Transverse colon (tissue), 3 donors: ENCODE measurements around the gene PPARD.

Source experiments
- CTCF ChIP-seq, 5 experiments: fragments of 200-600 bp in 3 of 5; fragments of 450-650 bp in 2 of 5; sonication (generic) in 3 of 5; IDR thresholded peaks; 1 replicate in 2 of 5; 2 replicates in 3 of 5; pipeline ENCODE4 v1.5.1; 2016 to 2017; ENCODE audit warnings: antibody characterized with exemption in 5 of 5, inconsistent platforms in 3 of 5, mild to moderate bottlenecking in 2 of 5, moderate library complexity in 1 of 5
- POLR2A ChIP-seq: fragments of 450-650 bp; IDR thresholded peaks from one replicate; pipeline ENCODE4 v1.6.1; 2016; ENCODE audit warnings: antibody characterized with exemption, mild to moderate bottlenecking, moderate library complexity

- TF ChIP-seq CTCF (IDR thresholded peaks at IDR 0.05) (no peak), POLR2A (no peak)
Observed at GRCh38 chr6:35354361-35355135, 12.2 kb downstream of the PPARD start.
